PFSK-1 (cell line): ENCODE measurements around the gene ADAP1.

Experiments used
- FOXP2 ChIP-seq: optimal IDR thresholded peaks from 2 replicates; pipeline ENCODE3; 2011; ENCODE audit warnings: borderline replicate concordance, control low read depth, inconsistent platforms; ENCODE audit not compliant: insufficient read depth; ENCODE audit errors: extremely low read length, extremely low read depth
- POLR2AphosphoS5 ChIP-seq: IDR thresholded peaks from 2 replicates; pipeline ENCODE4 v1.6.1; 2012; ENCODE audit warnings: low read depth, mild to moderate bottlenecking, control low read depth, low read length, moderate library complexity
- SIN3A ChIP-seq: IDR thresholded peaks from 2 replicates; pipeline ENCODE4 v1.6.1; 2012; ENCODE audit warnings: mild to moderate bottlenecking, low read length, moderate library complexity, borderline replicate concordance; ENCODE audit not compliant: insufficient read depth
- TAF1 ChIP-seq: IDR thresholded peaks from 2 replicates; pipeline ENCODE4 v1.6.1; 2012; ENCODE audit warnings: low read length, control low read depth, borderline replicate concordance; ENCODE audit not compliant: insufficient read depth
- TF ChIP-seq, protein P1 (sequence below), 2 experiments: IDR thresholded peaks; 2 replicates each; pipeline versions ENCODE4 v1.6.1 to v1.8.0; 2011 to 2012; ENCODE audit warnings: low read depth in 2 of 2, low read length in 2 of 2, control low read depth in 1 of 2, inconsistent platforms in 1 of 2, mild to moderate bottlenecking in 1 of 2, moderate library complexity in 1 of 2; ENCODE audit not compliant: insufficient read depth in 1 of 2

The ADAP1 gene

GRCh38 chr7:916291-916941 lies 38.1 kb downstream of the ADAP1 start:
- TF ChIP-seq TAF1, result no peak
- no peak for TF ChIP-seq FOXP2
- TF ChIP-seq, protein P1, sequence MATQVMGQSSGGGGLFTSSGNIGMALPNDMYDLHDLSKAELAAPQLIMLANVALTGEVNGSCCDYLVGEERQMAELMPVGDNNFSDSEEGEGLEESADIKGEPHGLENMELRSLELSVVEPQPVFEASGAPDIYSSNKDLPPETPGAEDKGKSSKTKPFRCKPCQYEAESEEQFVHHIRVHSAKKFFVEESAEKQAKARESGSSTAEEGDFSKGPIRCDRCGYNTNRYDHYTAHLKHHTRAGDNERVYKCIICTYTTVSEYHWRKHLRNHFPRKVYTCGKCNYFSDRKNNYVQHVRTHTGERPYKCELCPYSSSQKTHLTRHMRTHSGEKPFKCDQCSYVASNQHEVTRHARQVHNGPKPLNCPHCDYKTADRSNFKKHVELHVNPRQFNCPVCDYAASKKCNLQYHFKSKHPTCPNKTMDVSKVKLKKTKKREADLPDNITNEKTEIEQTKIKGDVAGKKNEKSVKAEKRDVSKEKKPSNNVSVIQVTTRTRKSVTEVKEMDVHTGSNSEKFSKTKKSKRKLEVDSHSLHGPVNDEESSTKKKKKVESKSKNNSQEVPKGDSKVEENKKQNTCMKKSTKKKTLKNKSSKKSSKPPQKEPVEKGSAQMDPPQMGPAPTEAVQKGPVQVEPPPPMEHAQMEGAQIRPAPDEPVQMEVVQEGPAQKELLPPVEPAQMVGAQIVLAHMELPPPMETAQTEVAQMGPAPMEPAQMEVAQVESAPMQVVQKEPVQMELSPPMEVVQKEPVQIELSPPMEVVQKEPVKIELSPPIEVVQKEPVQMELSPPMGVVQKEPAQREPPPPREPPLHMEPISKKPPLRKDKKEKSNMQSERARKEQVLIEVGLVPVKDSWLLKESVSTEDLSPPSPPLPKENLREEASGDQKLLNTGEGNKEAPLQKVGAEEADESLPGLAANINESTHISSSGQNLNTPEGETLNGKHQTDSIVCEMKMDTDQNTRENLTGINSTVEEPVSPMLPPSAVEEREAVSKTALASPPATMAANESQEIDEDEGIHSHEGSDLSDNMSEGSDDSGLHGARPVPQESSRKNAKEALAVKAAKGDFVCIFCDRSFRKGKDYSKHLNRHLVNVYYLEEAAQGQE (IDR thresholded peaks at IDR 0.05; ENCODE audit: insufficient read depth in 1 of 2, low read depth in 2 of 2, low read length in 2 of 2), result no peak
- TF ChIP-seq SIN3A, result no peak
- no peak for TF ChIP-seq POLR2AphosphoS5

- TF ChIP-seq, protein P1 (IDR thresholded peaks at IDR 0.05; ENCODE audit: insufficient read depth in 1 of 2, low read depth in 2 of 2, low read length in 2 of 2), result no peak
- TF ChIP-seq SIN3A, result no peak
- no peak for TF ChIP-seq FOXP2
- TF ChIP-seq TAF1, result no peak
These were observed 38.9 kb downstream of the ADAP1 start for GRCh38 chr7:915291-916218.

- TF ChIP-seq, protein P1 (IDR thresholded peaks at IDR 0.05; ENCODE audit: insufficient read depth in 1 of 2, low read depth in 2 of 2, low read length in 2 of 2), result no peak
- TF ChIP-seq TAF1, result no peak
These were observed 39.8 kb downstream of the ADAP1 start for GRCh38 chr7:914521-915194.

- TF ChIP-seq TAF1 (no peak), SIN3A (no peak), POLR2AphosphoS5 (no peak), FOXP2 (no peak)
- TF ChIP-seq, protein P1 (IDR thresholded peaks at IDR 0.05; ENCODE audit: insufficient read depth in 1 of 2, low read depth in 2 of 2, low read length in 2 of 2), result no peak
These were observed 40.6 kb downstream of the ADAP1 start for GRCh38 chr7:913736-914520.
